HCEC 1CT (cell line): ENCODE results near the gene GAPVD1.
"Not testable (repeated sequence)": the region's sequence is repeated elsewhere in the genome, so short reads cannot be mapped to it uniquely, and the experiment has no call there.

ENCODE experiments used
- DNase-seq: peaks from one replicate; pipeline ENCODE4 v3.0.0-alpha.2; 2017

The GAPVD1 gene

GRCh38 chr9:125258160-125258785, 3.4 kb upstream of the GAPVD1 start:
- DNase-seq = no peak

GRCh38 chr9:125258832-125259534, 2.6 kb upstream of the GAPVD1 start:
- no peak for DNase-seq

- no peak for DNase-seq
These were observed 1.1 kb upstream of the GAPVD1 start for GRCh38 chr9:125260561-125260960.

- DNase-seq = no peak
These were observed 817 bp downstream of the GAPVD1 start for GRCh38 chr9:125262294-125262991.

GRCh38 chr9:125264068-125264467, 2.4 kb downstream of the GAPVD1 start:
- DNase-seq = not testable (repeated sequence)

- DNase-seq = no peak
These were observed 6.9 kb downstream of the GAPVD1 start for GRCh38 chr9:125268394-125269013.

- no peak for DNase-seq
These were observed 7.4 kb downstream of the GAPVD1 start for GRCh38 chr9:125269014-125269397.

GRCh38 chr9:125271081-125271480, 9.5 kb downstream of the GAPVD1 start:
- no peak for DNase-seq

- peak; percentile 55 for DNase-seq
These were observed 11.1 kb downstream of the GAPVD1 start for GRCh38 chr9:125272697-125273096.

GRCh38 chr9:125276771-125277170, 15.1 kb downstream of the GAPVD1 start:
- DNase-seq = no peak

GRCh38 chr9:125277411-125277810, 15.8 kb downstream of the GAPVD1 start:
- no peak for DNase-seq

- DNase-seq = no peak
These were observed 19.3 kb downstream of the GAPVD1 start for GRCh38 chr9:125280945-125281344.

GRCh38 chr9:125284855-125285254, 23.2 kb downstream of the GAPVD1 start:
- no peak for DNase-seq

- DNase-seq = not testable (repeated sequence)
These were observed 25.4 kb downstream of the GAPVD1 start for GRCh38 chr9:125286935-125287433.

GRCh38 chr9:125293134-125293533, 31.5 kb downstream of the GAPVD1 start:
- DNase-seq = no peak

GRCh38 chr9:125295657-125296056, 34.0 kb downstream of the GAPVD1 start:
- no peak for DNase-seq

- no peak for DNase-seq
These were observed 35.3 kb downstream of the GAPVD1 start for GRCh38 chr9:125296843-125297372.

- DNase-seq = no peak
These were observed 36.3 kb downstream of the GAPVD1 start for GRCh38 chr9:125297917-125298316.

- no peak for DNase-seq
These were observed 40.6 kb downstream of the GAPVD1 start for GRCh38 chr9:125302241-125302640.

GRCh38 chr9:125304273-125304672, 42.6 kb downstream of the GAPVD1 start:
- peak; percentile 3 for DNase-seq

GRCh38 chr9:125312411-125312810, 50.8 kb downstream of the GAPVD1 start:
- DNase-seq = no peak

GRCh38 chr9:125316359-125316758, 54.7 kb downstream of the GAPVD1 start:
- DNase-seq = not testable (repeated sequence)

GRCh38 chr9:125317704-125318103, 56.1 kb downstream of the GAPVD1 start:
- DNase-seq = no peak
